K562 (cell line): ENCODE results near the gene OCA2. TPM values are rescaled to one million over a fixed set of nuclear protein-coding genes. Genes with fewer than 3 reads are reported as not detected.
"Not testable (repeated sequence)": the region's sequence is repeated elsewhere in the genome, so short reads cannot be mapped to it uniquely, and the experiment has no call there.

ENCODE experiments used
- ATAC-seq: fragments of 200-7000 bp; cut with Tn5 transposase; 3 replicates; pipeline ENCODE4 v1.9.1; 2020; ENCODE audit warnings: moderate library complexity
- BruUV-seq: library from RNA; stranded (reverse); fragments of 400-500 nt; replicated peaks from 2 replicates; lab custom pipeline; 2021; lab: Mats Ljungman, UMichigan
- CTCF ChIA-PET: fragments of 300-600 bp; formaldehyde crosslinking; extraction: SDS; loops from one replicate; lab custom pipeline; 2021; ENCODE audit warnings: low intra/inter-chr PET ratio; lab: Yijun Ruan, JAX
- POLR2A ChIA-PET: fragments of 300-600, 350-650 bp; sonication (Branson Sonifier 250); formaldehyde crosslinking; extraction: SDS; loops from one replicate; lab custom pipeline; 2021; ENCODE audit warnings: antibody characterized with exemption, inconsistent platforms; lab: Yijun Ruan, JAX
- DNase-seq, 4 experiments: peaks; one replicate each; pipeline versions ENCODE4 v3.0.0 to v3.0.0-alpha.2; 2011 to 2018; ENCODE audit warnings: low spot score in 3 of 4, mixed read lengths in 3 of 4; ENCODE audit errors: extremely low read depth in 1 of 4
- FAIRE-seq: peaks from 2 replicates; lab custom pipeline; 2011; peaks lifted over from hg19 to GRCh38; lab: Jason Lieb, UNC
- H2AFZ ChIP-seq: 2 replicates; pipeline ENCODE4 v1.6.0; 2011; ENCODE audit warnings: low read depth, low read length, control low read depth, inconsistent platforms
- H3K27ac ChIP-seq: fragments of 200-600 bp; 3 replicates; pipeline ENCODE4 v1.8.0; 2011; ENCODE audit warnings: low read depth, mild to moderate bottlenecking, control low read depth, inconsistent platforms, low read length, moderate library complexity, mixed read lengths; ENCODE audit errors: extremely low read depth
- H3K27me3 ChIP-seq, 2 experiments: fragments of 300-600 bp in 1 of 2; 2 replicates in 1 of 2; 3 replicates in 1 of 2; pipeline versions ENCODE4 v1.6.0 to v1.8.0; 2011; ENCODE audit warnings: inconsistent platforms in 2 of 2, low read length in 2 of 2, mild to moderate bottlenecking in 1 of 2, mixed read lengths in 1 of 2, moderate library complexity in 1 of 2; ENCODE audit not compliant: control insufficient read depth in 2 of 2, insufficient read depth in 2 of 2
- H3K36me3 ChIP-seq: fragments of 300-600 bp; 3 replicates; pipeline ENCODE4 v1.8.0; 2011; ENCODE audit warnings: mild to moderate bottlenecking, low read length, inconsistent platforms; ENCODE audit not compliant: control insufficient read depth, insufficient read depth
- H3K4me1 ChIP-seq, 2 experiments: fragments of 200-600 bp in 1 of 2; replicated peaks in 1 of 2; 2 replicates in 1 of 2; 3 replicates in 1 of 2; pipeline versions ENCODE4 v1.5.1 to v1.8.0; 2011; ENCODE audit warnings: inconsistent platforms in 2 of 2, low read length in 2 of 2, mild to moderate bottlenecking in 1 of 2, mixed read lengths in 1 of 2, moderate library complexity in 1 of 2; ENCODE audit not compliant: control insufficient read depth in 2 of 2, insufficient read depth in 2 of 2
- H3K4me2 ChIP-seq: 2 replicates; pipeline ENCODE4 v1.6.1; 2011; ENCODE audit warnings: low read length, control low read depth, inconsistent platforms, mixed read lengths; ENCODE audit not compliant: insufficient read depth
- H3K4me3 ChIP-seq: fragments of 200-600 bp; sonication (generic), shearing (Covaris generic); 2 replicates; pipeline ENCODE4 v1.5.1; 2016; ENCODE audit warnings: control low read depth, inconsistent platforms
- H3K79me2 ChIP-seq: fragments of 200-600 bp; 3 replicates; pipeline ENCODE4 v1.8.0; 2011; ENCODE audit warnings: low read length, inconsistent platforms; ENCODE audit not compliant: control insufficient read depth, insufficient read depth
- H3K9ac ChIP-seq, 2 experiments: 2 replicates each; pipeline versions ENCODE4 v1.6.0 to v1.6.1; 2011; ENCODE audit warnings: low read depth in 2 of 2, low read length in 2 of 2, control low read depth in 1 of 2, inconsistent platforms in 1 of 2, mild to moderate bottlenecking in 1 of 2, mixed read lengths in 1 of 2; ENCODE audit not compliant: insufficient read depth in 1 of 2
- H3K9me1 ChIP-seq: one replicate; pipeline ENCODE4 v1.6.0; 2011; ENCODE audit warnings: inconsistent platforms, mild to moderate bottlenecking, low read length, moderate library complexity; ENCODE audit not compliant: control insufficient read depth, insufficient read depth
- H3K9me3 ChIP-seq: replicated peaks from 2 replicates; pipeline ENCODE4 v1.5.1; 2011; ENCODE audit warnings: low read depth, low read length, inconsistent platforms; ENCODE audit not compliant: control insufficient read depth, insufficient read depth
- H4K20me1 ChIP-seq: replicated peaks from 2 replicates; pipeline ENCODE4 v1.6.1; 2011; ENCODE audit warnings: low read length, inconsistent platforms, mixed read lengths; ENCODE audit not compliant: control insufficient read depth, insufficient read depth
- BDP1 ChIP-seq: IDR thresholded peaks from 3 replicates; pipeline ENCODE4 v1.6.1; 2011; ENCODE audit not compliant: insufficient read length, insufficient read depth
- POLR2G ChIP-seq: fragments of 200-400 bp; formaldehyde crosslinking; IDR thresholded peaks from 2 replicates; pipeline ENCODE4 v1.6.1; 2017; ENCODE audit warnings: low read depth, mild to moderate bottlenecking, antibody characterized with exemption, low read length, moderate library complexity
- PRPF4 ChIP-seq: fragments of 200-400 bp; formaldehyde crosslinking; IDR thresholded peaks from one replicate; pipeline ENCODE4 v1.6.1; 2017; ENCODE audit warnings: low read length, low read depth, mild to moderate bottlenecking; ENCODE audit not compliant: insufficient read depth, poor library complexity, severe bottlenecking
- ZNF311 ChIP-seq: fragments of 250-450 bp; sonication (Bioruptor Pico); IDR thresholded peaks from 2 replicates; pipeline ENCODE4 v1.4.0; 2020; ENCODE audit warnings: mild to moderate bottlenecking, moderate library complexity
- ZNF589 ChIP-seq: fragments of 200-800 bp; sonication (Bioruptor generic); IDR thresholded peaks from 2 replicates; pipeline ENCODE4 v1.6.1; 2016; ENCODE audit warnings: low read depth, missing genetic modification characterization, missing compliant biosample characterization
- WGBS: fragments of 100-300 bp; shearing (Covaris generic); methylation state at CpG from one replicate; pipeline ENCODE4 v1.1.6; 2016; ENCODE audit warnings: low coverage, mixed read lengths; ENCODE audit not compliant: insufficient coverage; ENCODE audit errors: missing lambda C conversion rate; 5-methylcytosine and 5-hydroxymethylcytosine counted together
- in situ Hi-C: fragments of 300-500 bp; cut with MboI; formaldehyde crosslinking; loops from 4 replicates; pipeline ENCODE4 v1.15.0; 2018; ENCODE audit warnings: inconsistent platforms, mixed read lengths
- intact Hi-C: fragments of 100-400 bp; cut with micrococcal nuclease; formaldehyde crosslinking; loops from 2 replicates; pipeline ENCODE4 v1.14.2; 2022
- polyA plus RNA-seq, 8 experiments: library from polyadenylated mRNA; depleted of rRNA in 4 of 8; stranded (reverse) in 5 of 8; unstranded in 3 of 8; fragments of >200 nt; fragmentation: Nextera tagmentation in 2 of 8; fragmentation: Illumina TruSeq in 1 of 8; extraction: Ambion mirVana in 2 of 8; extraction: Trizol in 1 of 8; gene quantifications; 2 replicates each; pipeline versions ENCODE4 v1.2.1 to v1.2.3, GENCODE V29; 2011 to 2014; ENCODE audit warnings: inconsistent platforms in 1 of 8, missing spikeins in 1 of 8
- total RNA-seq, 7 experiments: library from RNA; depleted of rRNA in 6 of 7; stranded (reverse); fragments of >200 nt in 6 of 7; fragmentation: Illumina TruSeq in 2 of 7; extraction: Trizol in 2 of 7; gene quantifications; 2 replicates each; pipeline versions ENCODE4 v1.2.1 to v1.2.3, GENCODE V29; 2011 to 2021; ENCODE audit warnings: low replicate concordance in 1 of 7

The OCA2 gene
- total and polyA plus RNA-seq, 9 of the 15 experiments (the other 6 are each of a cell fraction or from before 2014, with no cell fraction given) = 0.07 to 0.59 (median 0.17) TPM; not detected in 1

DNA sequence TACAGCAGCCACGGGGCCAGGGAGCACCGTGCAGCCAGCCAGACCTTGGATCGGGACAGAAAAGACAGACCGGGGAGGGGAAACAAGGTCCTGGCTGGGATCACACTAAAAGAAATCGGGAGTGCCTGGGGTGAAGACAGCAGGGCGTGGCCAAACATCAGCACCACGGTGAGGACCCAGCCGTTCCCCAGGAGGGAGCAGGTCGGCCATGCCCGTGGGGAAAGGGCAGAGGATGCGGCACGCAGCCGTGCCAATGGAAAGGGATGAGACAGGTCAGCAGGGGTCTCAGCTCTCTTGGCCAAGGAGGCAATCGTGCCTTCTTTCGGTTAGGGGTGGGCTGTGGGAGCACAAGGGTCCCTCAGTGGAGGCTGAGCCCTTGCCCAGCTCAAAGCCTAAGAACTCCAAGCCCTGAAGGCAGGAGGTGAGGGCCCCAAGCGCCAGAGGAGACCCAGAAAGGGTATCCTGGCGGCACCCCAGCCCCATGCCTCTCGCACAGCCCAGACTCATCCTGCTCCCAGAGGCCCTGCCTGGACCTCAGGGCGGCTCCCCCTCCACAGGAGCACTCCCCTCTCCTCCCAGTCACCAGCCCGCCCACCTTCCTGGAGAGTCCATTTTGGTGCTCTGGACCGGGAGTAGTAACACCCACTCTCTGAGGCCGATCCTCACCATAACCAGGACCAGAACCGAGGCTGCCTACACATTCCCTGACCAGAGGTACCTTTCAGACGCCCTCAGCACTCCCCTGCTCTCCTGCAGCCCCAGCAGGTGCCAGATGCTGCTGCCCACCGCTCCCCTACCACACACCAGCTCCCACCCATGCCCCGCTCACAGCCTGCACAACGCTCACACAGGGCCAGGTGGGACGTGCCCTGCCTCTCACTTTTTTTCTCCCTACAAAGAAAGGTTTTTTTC, 23.2 kb upstream of the OCA2 start:
- no peaks in the 10 kb centered on the region for H3K9me3 ChIP-seq
- peaks cover 0 to 3% of the 10 kb centered on the region in 2 experiments; a peak in 1 of 5 replicates for H3K4me1 ChIP-seq
- H3K36me3 ChIP-seq = peaks cover 83% of the 10 kb centered on the region
- H3K9me1 ChIP-seq = no peaks in the 10 kb centered on the region
- H3K4me2 ChIP-seq = no peak overlapping the region
- H3K79me2 ChIP-seq = no peaks in the 10 kb centered on the region
- H2AFZ ChIP-seq = no peak overlapping the region
- no TSS peak for BruUV-seq
- no peak for DNase-seq
- in situ Hi-C loops = loop anchor here (10.0 kb wide), 1 partner anchor 1227 kb away; no protein-coding TSS in a partner anchor
- H3K27me3 ChIP-seq = no peaks in the 10 kb centered on the region
- H3K4me3 ChIP-seq = no peak overlapping the region
- no peak overlapping the region for H3K27ac ChIP-seq
- H3K9ac ChIP-seq = no peak overlapping the region; a peak in 1 of 4 replicates
- intact Hi-C loops = loop anchor here (2.0 kb wide), 1 partner anchor 1231 kb away; no protein-coding TSS in a partner anchor
- FAIRE-seq = no peak
- H4K20me1 ChIP-seq = no peaks in the 10 kb centered on the region
- ChIA-PET CTCF (no interaction called here), POLR2A (no interaction called here)
- ATAC-seq = no peak
- TF ChIP-seq ZNF311 (CRISPR knock-in tag) (no peak), POLR2G (peak; percentile 21), ZNF589 (no peak), BDP1 (no peak), PRPF4 (no peak)
- WGBS = 92% methylated on average over 17 of the region's 28 CpGs

- H3K27ac ChIP-seq, H3K4me3 ChIP-seq, H3K9me1 ChIP-seq, H3K9me3 ChIP-seq, POLR2A ChIA-PET, H3K9ac ChIP-seq, DNase-seq, H3K27me3 ChIP-seq, ATAC-seq, BruUV-seq, H2AFZ ChIP-seq, H3K79me2 ChIP-seq, intact Hi-C loops, CTCF ChIA-PET, H3K4me1 ChIP-seq, H4K20me1 ChIP-seq, FAIRE-seq, H3K4me2 ChIP-seq: not testable (repeated sequence)
- in situ Hi-C loops = loop anchor here (10.0 kb wide), 1 partner anchor 1227 kb away; no protein-coding TSS in a partner anchor
- WGBS = 96% methylated on average over 5 of the region's 16 CpGs
- H3K36me3 ChIP-seq = peaks cover 86% of the 10 kb centered on the region
These were observed 22.5 kb upstream of the OCA2 start for GRCh38 chr15:28121577-28121976.
